ENCODE measurements around the gene FARS2. TPM values are rescaled to one million over a fixed set of nuclear protein-coding genes. Genes with fewer than 3 reads are reported as not detected.

Gene FARS2
- total and polyA plus RNA-seq, 10 donors: 9.0 to 27.4 (median 19.8) TPM

- 74 to 83% (median 82%) methylated on average over 9 of the region's 9 CpGs for WGBS, 5 donors
- Histone ChIP-seq H3K9me3 (peaks cover 0 to 36% (median 33%) of the 10 kb centered on the region in 8 donors), H3K36me3 (peaks cover 0 to 18% (median 0%) of the 10 kb centered on the region in 6 donors), H3K27me3 (replicated peaks in 1 of 7) (no peaks in the 10 kb centered on the region), H3K27ac (peak overlapping the region in 4 of 8 donors; percentile 8 to 55 (median 50)), H3K4me3 (no peak overlapping the region), H3K4me1 (no peaks in the 10 kb centered on the region)
- TF ChIP-seq POLR2AphosphoS5 (IDR thresholded peaks at IDR 0.05): no peak
- no peak for TF ChIP-seq CTCF (IDR thresholded peaks at IDR 0.05 in 8 of 11, conservative IDR thresholded peaks at IDR 0.05 in 3 of 11)
- no peak for TF ChIP-seq POLR2A (IDR thresholded peaks at IDR 0.05)
- intact Hi-C loops (cut with DNase I; ENCODE audit: low total_unique reads): no loop called here
- no peak for DNase-seq
Measured at GRCh38 chr6:5751525-5752390, 490.4 kb downstream of the FARS2 start.

- DNase-seq: no peak
- no peak for TF ChIP-seq POLR2AphosphoS5 (IDR thresholded peaks at IDR 0.05)
- no peak for TF ChIP-seq POLR2A (IDR thresholded peaks at IDR 0.05)
- no peak for TF ChIP-seq CTCF (IDR thresholded peaks at IDR 0.05 in 8 of 11, conservative IDR thresholded peaks at IDR 0.05 in 3 of 11)
Measured at GRCh38 chr6:5752391-5752680, 491.0 kb downstream of the FARS2 start.

GRCh38 chr6:5753209-5753608 lies 491.9 kb downstream of the FARS2 start:
- Histone ChIP-seq H3K4me3 (no peak overlapping the region), H3K9me3 (peaks cover 0 to 36% (median 33%) of the 10 kb centered on the region in 8 donors), H3K4me1 (no peaks in the 10 kb centered on the region), H3K27me3 (replicated peaks in 1 of 7) (no peaks in the 10 kb centered on the region), H3K36me3 (peaks cover 0 to 18% (median 0%) of the 10 kb centered on the region in 6 donors), H3K27ac (no peak overlapping the region)
- no peak for DNase-seq
- intact Hi-C loops (cut with DNase I; ENCODE audit: low total_unique reads): no loop called here
- TF ChIP-seq POLR2AphosphoS5 (IDR thresholded peaks at IDR 0.05) (no peak), POLR2A (IDR thresholded peaks at IDR 0.05) (no peak), CTCF (IDR thresholded peaks at IDR 0.05 in 8 of 11, conservative IDR thresholded peaks at IDR 0.05 in 3 of 11) (no peak)
- WGBS, 5 donors: 93 to 98% (median 96%) methylated on average over 4 of the region's 4 CpGs

More at GRCh38 chr6:5752391-5752680, 491.0 kb downstream of the FARS2 start:
- Histone ChIP-seq H3K4me1 (no peaks in the 10 kb centered on the region), H3K4me3 (no peak overlapping the region), H3K27me3 (replicated peaks in 1 of 7) (no peaks in the 10 kb centered on the region), H3K9me3 (peaks cover 0 to 36% (median 33%) of the 10 kb centered on the region in 8 donors), H3K36me3 (peaks cover 0 to 18% (median 0%) of the 10 kb centered on the region in 6 donors), H3K27ac (peak overlapping the region in 2 of 8 donors; percentile 36 to 55)
- intact Hi-C loops (cut with DNase I; ENCODE audit: low total_unique reads): no loop called here
- 78 to 87% (median 84%) methylated on average over 5 of the region's 5 CpGs for WGBS, 5 donors

- intact Hi-C loops (cut with DNase I; ENCODE audit: low total_unique reads): no loop called here
- TF ChIP-seq POLR2A (IDR thresholded peaks at IDR 0.05) (no peak), POLR2AphosphoS5 (IDR thresholded peaks at IDR 0.05) (no peak), CTCF (IDR thresholded peaks at IDR 0.05 in 8 of 11, conservative IDR thresholded peaks at IDR 0.05 in 3 of 11) (no peak)
- H3K4me1 ChIP-seq: no peaks in the 10 kb centered on the region
- WGBS, 5 donors: 96 to 99% (median 98%) methylated on average over 2 of the region's 2 CpGs
- peaks cover 0 to 18% (median 0%) of the 10 kb centered on the region in 6 donors for H3K36me3 ChIP-seq
- peaks cover 0 to 36% (median 33%) of the 10 kb centered on the region in 8 donors for H3K9me3 ChIP-seq
- H3K27ac ChIP-seq: no peak overlapping the region
- DNase-seq: no peak
- H3K27me3 ChIP-seq (replicated peaks in 1 of 7): no peaks in the 10 kb centered on the region
- no peak overlapping the region for H3K4me3 ChIP-seq
Measured at GRCh38 chr6:5754904-5755303, 493.6 kb downstream of the FARS2 start.

Data from spleen (tissue), 11 donors.